GM12878 (cell line): Measurements from ENCODE around the gene DESI1. TPM values are rescaled to one million over a fixed set of nuclear protein-coding genes. Genes with fewer than 3 reads are reported as not detected.

Experiments
- ATAC-seq: fragments of 200-7000 bp; cut with Tn5 transposase; 3 replicates; pipeline ENCODE4 v1.9.1; 2020; ENCODE audit warnings: mild to moderate bottlenecking, moderate library complexity
- BruUV-seq: library from RNA; stranded (reverse); fragments of 400-500 nt; replicated peaks from 2 replicates; lab custom pipeline; 2021; lab: Mats Ljungman, UMichigan
- CTCF ChIA-PET: fragments of 300-600 bp; sonication (Branson Sonifier 250); formaldehyde crosslinking; extraction: SDS; loops from one replicate; lab custom pipeline; 2021; ENCODE audit warnings: inconsistent platforms; lab: Yijun Ruan, JAX
- POLR2A ChIA-PET: fragments of 350-600 bp; formaldehyde crosslinking; extraction: SDS; loops from one replicate; lab custom pipeline; 2021; ENCODE audit warnings: inconsistent platforms; lab: Charles Lee
- RAD21 ChIA-PET: fragments of 300-600 bp; sonication (Branson Sonifier 250); formaldehyde crosslinking; loops from one replicate; lab custom pipeline; 2023; ENCODE audit warnings: antibody characterized with exemption; ENCODE audit not compliant: unreplicated experiment; lab: Charles Lee
- SMC1A ChIA-PET: fragments of 300-600 bp; sonication (Branson Sonifier 250); formaldehyde crosslinking; loops from one replicate; lab custom pipeline; 2023; ENCODE audit not compliant: unreplicated experiment, uncharacterized antibody; lab: Charles Lee
- DNase-seq: peaks from one replicate; pipeline ENCODE4 v3.0.0-alpha.2; 2011; ENCODE audit warnings: low read depth, low spot score
- FAIRE-seq: peaks from 3 replicates; lab custom pipeline; 2011; peaks lifted over from hg19 to GRCh38; lab: Jason Lieb, UNC
- H2AFZ ChIP-seq: 2 replicates; pipeline ENCODE4 v1.6.0; 2011; ENCODE audit warnings: low read depth, low read length, control low read depth; ENCODE audit not compliant: control insufficient read depth
- H3K27ac ChIP-seq: 2 replicates; pipeline ENCODE4 v1.5.1; 2011; ENCODE audit warnings: control low read depth; ENCODE audit not compliant: control insufficient read depth, insufficient read depth
- H3K27me3 ChIP-seq, 2 experiments: replicated peaks in 1 of 2; 2 replicates each; pipeline versions ENCODE4 v1.6.0 to v1.6.1; 2011; ENCODE audit warnings: low read length in 1 of 2; ENCODE audit not compliant: control insufficient read depth in 2 of 2, insufficient read depth in 2 of 2
- H3K36me3 ChIP-seq, 2 experiments: 2 replicates each; pipeline ENCODE4 v1.5.1; 2011; ENCODE audit warnings: low read length in 1 of 2; ENCODE audit not compliant: control insufficient read depth in 2 of 2, insufficient read depth in 2 of 2
- H3K4me1 ChIP-seq: 2 replicates; pipeline ENCODE4 v1.6.1; 2011; ENCODE audit warnings: mild to moderate bottlenecking, low read length, moderate library complexity, mixed read lengths; ENCODE audit not compliant: control insufficient read depth, insufficient read depth
- H3K4me2 ChIP-seq: 2 replicates; pipeline ENCODE4 v1.6.0; 2011; ENCODE audit warnings: control low read depth; ENCODE audit not compliant: control insufficient read depth, insufficient read depth
- H3K4me3 ChIP-seq: fragments of 200-600 bp; sonication (generic); 2 replicates; pipeline ENCODE4 v1.5.1; 2016
- H3K79me2 ChIP-seq: 2 replicates; pipeline ENCODE4 v1.6.0; 2011; ENCODE audit warnings: low read length; ENCODE audit not compliant: control insufficient read depth, insufficient read depth
- H3K9ac ChIP-seq: 2 replicates; pipeline ENCODE4 v1.8.0; 2011; ENCODE audit warnings: low read length, control low read depth, mixed read lengths; ENCODE audit not compliant: control insufficient read depth, insufficient read depth
- H3K9me3 ChIP-seq: replicated peaks from 3 replicates; pipeline ENCODE4 v1.5.1; 2011; ENCODE audit warnings: mild to moderate bottlenecking, low read length; ENCODE audit not compliant: control insufficient read depth, insufficient read depth
- H4K20me1 ChIP-seq: 2 replicates; pipeline ENCODE4 v1.6.0; 2011; ENCODE audit not compliant: control insufficient read depth, insufficient read depth
- BHLHE40 ChIP-seq, 2 experiments: fragments of 450-650 bp in 1 of 2; IDR thresholded peaks; 2 replicates each; pipeline ENCODE4 v1.6.1; 2011 to 2017; ENCODE audit warnings: low read depth in 2 of 2, borderline replicate concordance in 1 of 2, improper control_type of control experiment in 1 of 2, low read length in 1 of 2, mild to moderate bottlenecking in 1 of 2
- CBX5 ChIP-seq: sonication (generic); IDR thresholded peaks from 2 replicates; pipeline ENCODE4 v1.6.1; 2016; ENCODE audit warnings: low read depth, moderate library complexity, mild to moderate bottlenecking, inconsistent platforms
- CHD2 ChIP-seq: IDR thresholded peaks from 2 replicates; pipeline ENCODE4 v1.6.1; 2011; ENCODE audit warnings: low read depth, low read length, improper control_type of control experiment, borderline replicate concordance
- JUND ChIP-seq: IDR thresholded peaks from 2 replicates; pipeline ENCODE4 v1.6.1; 2012; ENCODE audit warnings: low read depth, mild to moderate bottlenecking, low read length, improper control_type of control experiment, moderate library complexity
- NFIC ChIP-seq: IDR thresholded peaks from 2 replicates; pipeline ENCODE4 v1.6.1; 2012; ENCODE audit warnings: low read depth, mild to moderate bottlenecking, inconsistent platforms, low read length, moderate library complexity
- NFYA ChIP-seq: IDR thresholded peaks from 2 replicates; pipeline ENCODE4 v1.6.1; 2011; ENCODE audit warnings: low read depth, mild to moderate bottlenecking, low read length, improper control_type of control experiment, borderline replicate concordance
- NR2F1 ChIP-seq: fragments of 450-650 bp; conservative IDR thresholded peaks from 2 replicates; pipeline ENCODE4 v1.6.1; 2017; ENCODE audit warnings: mild to moderate bottlenecking
- RAD21 ChIP-seq: IDR thresholded peaks from 2 replicates; pipeline ENCODE4 v1.6.1; 2011; ENCODE audit warnings: mild to moderate bottlenecking, low read depth, low read length, moderate library complexity; ENCODE audit not compliant: insufficient read depth
- RFX5 ChIP-seq: IDR thresholded peaks from 2 replicates; pipeline ENCODE4 v1.6.1; 2011; ENCODE audit warnings: low read depth, low read length, improper control_type of control experiment
- SIX5 ChIP-seq: IDR thresholded peaks from 2 replicates; pipeline ENCODE4 v1.6.1; 2011; ENCODE audit warnings: mild to moderate bottlenecking, low read depth, low read length, moderate library complexity; ENCODE audit not compliant: severe bottlenecking
- SMARCA5 ChIP-seq: fragments of 450-650 bp; IDR thresholded peaks from 2 replicates; pipeline ENCODE4 v1.6.1; 2017; ENCODE audit warnings: mild to moderate bottlenecking
- SMC3 ChIP-seq: IDR thresholded peaks from 2 replicates; pipeline ENCODE4 v1.6.1; 2011; ENCODE audit warnings: low read length, improper control_type of control experiment, borderline replicate concordance
- SPI1 ChIP-seq: IDR thresholded peaks from 2 replicates; pipeline ENCODE4 v1.6.1; 2011; ENCODE audit warnings: low read depth, mild to moderate bottlenecking, low read length, moderate library complexity, borderline replicate concordance; ENCODE audit not compliant: insufficient read depth
- TCF7 ChIP-seq: IDR thresholded peaks from 2 replicates; pipeline ENCODE4 v1.6.1; 2014; ENCODE audit warnings: antibody characterized with exemption, borderline replicate concordance
- ZBTB33 ChIP-seq: fragments of 450-650 bp; IDR thresholded peaks from 2 replicates; pipeline ENCODE4 v1.6.1; 2017; ENCODE audit warnings: mild to moderate bottlenecking
- ZNF217 ChIP-seq: fragments of 450-650 bp; IDR thresholded peaks from 2 replicates; pipeline ENCODE4 v1.6.1; 2017; ENCODE audit warnings: antibody characterized with exemption, mild to moderate bottlenecking
- ZNF24 ChIP-seq: fragments of 450-650 bp; IDR thresholded peaks from 2 replicates; pipeline ENCODE4 v1.6.1; 2017; ENCODE audit warnings: antibody characterized with exemption, mild to moderate bottlenecking
- ZNF384 ChIP-seq: IDR thresholded peaks from 2 replicates; pipeline ENCODE4 v1.6.1; 2012; ENCODE audit warnings: low read depth, mild to moderate bottlenecking, low read length, improper control_type of control experiment, borderline replicate concordance
- ZSCAN29 ChIP-seq: fragments of 450-650 bp; IDR thresholded peaks from 2 replicates; pipeline ENCODE4 v1.6.1; 2017; ENCODE audit warnings: mild to moderate bottlenecking, moderate library complexity
- WGBS: methylation state at CpG from one replicate; pipeline ENCODE4 v1.1.6; 2016; ENCODE audit warnings: low lambda C conversion rate; ENCODE audit not compliant: insufficient replicate concordance, insufficient coverage; ENCODE audit errors: missing lambda C conversion rate; 5-methylcytosine and 5-hydroxymethylcytosine counted together
- in situ Hi-C: fragments of 300-500 bp; cut with MboI; formaldehyde crosslinking; loops from 9 replicates; pipeline ENCODE4 v1.14.3; 2018; ENCODE audit warnings: mixed read lengths
- intact Hi-C: fragments of 100-400 bp; cut with micrococcal nuclease; formaldehyde crosslinking; loops from one replicate; pipeline ENCODE4 v1.14.2; 2022; ENCODE audit not compliant: unreplicated experiment
- polyA plus RNA-seq, 11 experiments: library from polyadenylated mRNA; depleted of rRNA in 4 of 11; unstranded in 6 of 11; stranded (reverse) in 5 of 11; fragments of >200 nt; fragmentation: Nextera tagmentation in 4 of 11; fragmentation: Illumina TruSeq in 1 of 11; extraction: Ambion mirVana in 4 of 11; extraction: Trizol in 1 of 11; gene quantifications; 1 replicate in 1 of 11; 2 replicates in 10 of 11; pipeline versions ENCODE4 v1.2.1 to v1.2.3, GENCODE V29; 2011 to 2016; ENCODE audit warnings: inconsistent platforms in 2 of 11, missing spikeins in 2 of 11, low read depth in 1 of 11
- total RNA-seq, 4 experiments: library from RNA; depleted of rRNA in 3 of 4; stranded (reverse); fragments of >200 nt in 3 of 4; fragmentation: Illumina TruSeq in 1 of 4; extraction: Trizol in 1 of 4; gene quantifications; 2 replicates each; pipeline versions ENCODE4 v1.2.1 to v1.2.3, GENCODE V29; 2013 to 2021

Gene DESI1
- total and polyA plus RNA-seq, 10 of the 15 experiments (the other 5 are each of a cell fraction or from before 2014, with no cell fraction given), result 8.0 to 76.8 (median 40.6) TPM

GRCh38 chr22:41555325-41555982 lies 65.4 kb downstream of the DESI1 start (continued):
- TF ChIP-seq ZBTB33 (no peak), ZNF217 (no peak), RFX5 (no peak), NFYA (no peak), ZSCAN29 (no peak)

- Histone ChIP-seq H3K27me3 (no peaks in the 10 kb centered on the region; a peak in 2 of 4 replicates), H3K79me2 (no peaks in the 10 kb centered on the region), H3K4me2 (no peak overlapping the region), H3K4me1 (no peaks in the 10 kb centered on the region; the same call in 1 of the 2 replicates), H3K9me3 (no peaks in the 10 kb centered on the region), H3K9ac (no peak overlapping the region), H4K20me1 (no peaks in the 10 kb centered on the region), H3K36me3 (no peaks in the 10 kb centered on the region), H3K4me3 (no peak overlapping the region), H3K27ac (no peak overlapping the region), H2AFZ (no peak overlapping the region)
- ATAC-seq (no peak), FAIRE-seq (no peak), DNase-seq (no peak)
- in situ Hi-C loops, result no loop called here
- SMC1A ChIA-PET, result interaction anchor here (0.6 to 1.6 kb wide), 3 partner anchors 38 to 308 kb away, joined by 3 read pairs; partner anchors contain the start of gene PMM1
- RAD21 ChIA-PET, result interaction anchor here (0.6 kb wide), 2 partner anchors 17 to 114 kb away, joined by 3 read pairs; no protein-coding TSS in a partner anchor
- no TSS peak for BruUV-seq
- CTCF ChIA-PET, result interaction anchor here (0.6 to 0.7 kb wide), 2 partner anchors 227 to 310 kb away, joined by 3 read pairs; no protein-coding TSS in a partner anchor
- no peak for TF ChIP-seq BHLHE40 (IDR thresholded peaks at IDR 0.05; ENCODE audit: borderline replicate concordance in 1 of 2, low read depth in 2 of 2, low read length in 1 of 2)
- no peak for TF ChIP-seq ZNF24
- no peak for TF ChIP-seq NR2F1
- TF ChIP-seq JUND, result no peak
- no peak for TF ChIP-seq SMC3
- no peak for TF ChIP-seq TCF7
- TF ChIP-seq SIX5, result no peak
- TF ChIP-seq RAD21, result no peak
- no peak for TF ChIP-seq CBX5
- TF ChIP-seq SPI1, result no peak
- no peak for TF ChIP-seq ZNF384
- no peak for TF ChIP-seq SMARCA5
- no peak for TF ChIP-seq ZNF217
- TF ChIP-seq NFIC, result no peak
- TF ChIP-seq CHD2, result no peak
- intact Hi-C loops, result no loop called here
- 49% methylated on average over 10 of the region's 11 CpGs for WGBS
- POLR2A ChIA-PET, result interaction anchor here (0.6 to 0.8 kb wide), 4 partner anchors 8 to 178 kb away, joined by 3 read pairs; no protein-coding TSS in a partner anchor
These were observed 68.8 kb downstream of the DESI1 start for GRCh38 chr22:41551877-41552582.
